ENCODE results near the gene LAS1L. TPM values are rescaled to one million over a fixed set of nuclear protein-coding genes. Genes with fewer than 3 reads are reported as not detected.

The LAS1L gene
- total RNA-seq, 1 donor from 2014 or later, result 17.9 TPM

DNA sequence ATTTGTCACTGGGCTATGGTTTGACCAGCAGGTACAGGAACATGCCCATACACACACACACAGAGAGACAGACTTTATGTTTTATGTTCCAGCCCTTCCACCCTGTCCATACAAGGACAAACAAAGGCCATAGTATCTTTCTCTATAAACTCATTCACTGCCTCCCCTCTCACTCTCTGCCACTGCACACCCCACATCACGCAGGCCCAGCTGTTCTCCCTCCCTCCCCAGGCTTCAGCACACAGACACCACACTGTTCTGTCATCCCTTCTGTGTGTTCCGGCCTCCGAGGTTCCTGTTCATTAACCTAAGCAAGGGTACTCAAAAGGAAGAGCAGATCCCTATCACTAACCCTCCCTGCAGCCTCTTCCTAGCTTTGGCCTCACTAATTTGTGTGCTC is 17.8 kb downstream of the LAS1L start:
- intact Hi-C loops (cut with DNase I), result no loop called here
- Histone ChIP-seq H3K4me3 (no peak overlapping the region), H3K27ac (no peak overlapping the region), H3K27me3 (no peaks in the 10 kb centered on the region), H3K9me3 (no peaks in the 10 kb centered on the region), H3K4me1 (no peaks in the 10 kb centered on the region), H3K36me3 (peaks cover 0 to 22% of the 10 kb centered on the region in 2 donors)
- TF ChIP-seq CTCF (IDR thresholded peaks at IDR 0.05) (no peak), POLR2AphosphoS5 (IDR thresholded peaks at IDR 0.05; ENCODE audit: insufficient read depth in 1 of 2, low read depth in 1 of 2) (no peak), POLR2A (IDR thresholded peaks at IDR 0.05) (no peak)
- DNase-seq (ENCODE audit: extremely low spot score in 2 of 2), result no peak

GRCh38 chrX:65513610-65514009 is 21.0 kb downstream of the LAS1L start:
- no peak for TF ChIP-seq POLR2AphosphoS5 (IDR thresholded peaks at IDR 0.05; ENCODE audit: insufficient read depth in 1 of 2, low read depth in 1 of 2)
- no peak for TF ChIP-seq CTCF (IDR thresholded peaks at IDR 0.05)
- TF ChIP-seq POLR2A (IDR thresholded peaks at IDR 0.05), result no peak
- Histone ChIP-seq H3K27me3 (no peaks in the 10 kb centered on the region), H3K9me3 (no peaks in the 10 kb centered on the region), H3K36me3 (peaks cover 0 to 10% of the 10 kb centered on the region in 2 donors), H3K27ac (no peak overlapping the region), H3K4me1 (no peaks in the 10 kb centered on the region), H3K4me3 (no peak overlapping the region)
- DNase-seq (ENCODE audit: extremely low spot score in 2 of 2), result no peak
- intact Hi-C loops (cut with DNase I), result no loop called here

DNA sequence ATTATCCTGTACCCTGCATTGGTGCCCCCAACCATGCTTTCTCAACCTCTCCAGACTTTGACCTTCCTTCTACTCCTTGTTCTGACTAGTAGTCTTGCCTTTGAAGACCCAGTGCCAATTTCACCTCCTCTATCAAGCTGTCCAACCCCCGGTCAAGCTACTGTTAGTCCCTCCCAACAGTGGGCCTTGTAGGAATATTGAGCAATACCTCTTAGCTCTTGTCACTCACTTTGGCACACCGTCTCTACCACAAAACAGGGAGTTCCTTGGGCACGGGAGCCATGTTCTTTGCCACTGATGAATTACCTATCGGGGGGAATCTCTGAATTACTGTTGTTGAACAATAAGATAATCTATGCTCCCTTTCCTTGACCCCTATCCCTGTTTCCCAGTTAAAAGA is 25.2 kb downstream of the LAS1L start:
- Histone ChIP-seq H3K9me3 (no peaks in the 10 kb centered on the region), H3K4me3 (no peak overlapping the region), H3K4me1 (no peaks in the 10 kb centered on the region), H3K36me3 (no peaks in the 10 kb centered on the region), H3K27ac (no peak overlapping the region), H3K27me3 (no peaks in the 10 kb centered on the region)
- DNase-seq (ENCODE audit: extremely low spot score in 2 of 2), result no peak
- intact Hi-C loops (cut with DNase I), result no loop called here
- TF ChIP-seq POLR2A (IDR thresholded peaks at IDR 0.05) (no peak), POLR2AphosphoS5 (IDR thresholded peaks at IDR 0.05; ENCODE audit: insufficient read depth in 1 of 2, low read depth in 1 of 2) (no peak), CTCF (IDR thresholded peaks at IDR 0.05) (no peak)

DNA sequence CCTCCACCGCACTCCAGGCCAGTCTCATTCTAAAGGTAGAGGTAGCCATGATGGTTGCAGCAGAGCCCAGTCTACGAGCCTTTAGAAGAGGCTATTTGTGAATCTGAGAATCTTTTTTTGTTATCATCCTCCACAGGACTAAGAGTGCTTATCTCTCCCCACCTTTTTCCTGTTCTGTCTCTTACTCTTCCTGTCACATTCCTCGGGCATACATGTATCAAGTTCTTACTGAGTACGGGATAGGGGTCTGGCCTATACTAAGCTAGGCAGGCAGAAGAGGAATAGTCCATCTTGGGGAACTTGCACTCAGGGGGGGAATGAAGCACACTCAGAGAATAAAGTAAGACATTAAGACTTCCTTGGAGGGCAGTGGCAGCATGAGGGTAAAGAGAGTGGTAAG is 25.7 kb downstream of the LAS1L start:
- Histone ChIP-seq H3K27me3 (no peaks in the 10 kb centered on the region), H3K4me3 (no peak overlapping the region), H3K36me3 (no peaks in the 10 kb centered on the region), H3K9me3 (no peaks in the 10 kb centered on the region), H3K4me1 (no peaks in the 10 kb centered on the region), H3K27ac (no peak overlapping the region)
- TF ChIP-seq POLR2AphosphoS5 (IDR thresholded peaks at IDR 0.05; ENCODE audit: insufficient read depth in 1 of 2, low read depth in 1 of 2) (no peak), CTCF (IDR thresholded peaks at IDR 0.05) (no peak), POLR2A (IDR thresholded peaks at IDR 0.05) (no peak)
- no peak for DNase-seq (ENCODE audit: extremely low spot score in 2 of 2)
- intact Hi-C loops (cut with DNase I), result no loop called here

GRCh38 chrX:65502618-65503017 is 32.0 kb downstream of the LAS1L start:
- Histone ChIP-seq H3K9me3 (no peaks in the 10 kb centered on the region), H3K27me3 (no peaks in the 10 kb centered on the region), H3K27ac (no peak overlapping the region), H3K4me3 (no peak overlapping the region), H3K4me1 (no peaks in the 10 kb centered on the region), H3K36me3 (no peaks in the 10 kb centered on the region)
- TF ChIP-seq POLR2A (IDR thresholded peaks at IDR 0.05) (no peak), CTCF (IDR thresholded peaks at IDR 0.05) (no peak), POLR2AphosphoS5 (IDR thresholded peaks at IDR 0.05; ENCODE audit: insufficient read depth in 1 of 2, low read depth in 1 of 2) (no peak)
- intact Hi-C loops (cut with DNase I), result no loop called here
- no peak for DNase-seq (ENCODE audit: extremely low spot score in 2 of 2)

All from vagina (tissue), 2 donors.